ENCODE data around the gene TULP4. TPM values are rescaled to one million over a fixed set of nuclear protein-coding genes. Genes with fewer than 3 reads are reported as not detected.

Gene TULP4
- total RNA-seq, 1 donor from 2014 or later: 104 TPM

DNA sequence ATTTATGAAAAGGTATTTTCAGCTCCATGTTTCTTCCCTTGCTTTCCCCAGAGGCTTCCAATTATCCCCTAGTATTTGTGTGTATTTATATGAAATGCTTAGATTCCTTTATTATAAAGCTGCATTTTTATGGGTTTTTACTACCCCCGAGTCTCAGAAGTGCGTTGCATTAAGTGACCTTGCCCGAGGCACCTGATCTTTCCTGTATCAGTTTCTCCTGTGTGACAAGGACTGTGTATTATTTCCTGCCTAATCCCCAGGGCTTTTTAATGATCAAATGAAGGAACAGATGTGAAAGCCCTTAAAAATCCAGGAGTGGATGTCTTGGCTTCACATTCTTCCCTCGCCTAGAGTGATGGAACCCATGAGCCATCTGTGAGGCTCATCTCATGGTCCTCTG lies 118.8 kb downstream of the TULP4 start:
- no peaks in the 10 kb centered on the region for H3K9me3 ChIP-seq
- ATAC-seq (no peak), DNase-seq (no peak)
- intact Hi-C loops (cut with DNase I): no loop called here
- no peaks in the 10 kb centered on the region for H3K27me3 ChIP-seq (ENCODE audit: low read depth)
- TF ChIP-seq, protein P1, sequence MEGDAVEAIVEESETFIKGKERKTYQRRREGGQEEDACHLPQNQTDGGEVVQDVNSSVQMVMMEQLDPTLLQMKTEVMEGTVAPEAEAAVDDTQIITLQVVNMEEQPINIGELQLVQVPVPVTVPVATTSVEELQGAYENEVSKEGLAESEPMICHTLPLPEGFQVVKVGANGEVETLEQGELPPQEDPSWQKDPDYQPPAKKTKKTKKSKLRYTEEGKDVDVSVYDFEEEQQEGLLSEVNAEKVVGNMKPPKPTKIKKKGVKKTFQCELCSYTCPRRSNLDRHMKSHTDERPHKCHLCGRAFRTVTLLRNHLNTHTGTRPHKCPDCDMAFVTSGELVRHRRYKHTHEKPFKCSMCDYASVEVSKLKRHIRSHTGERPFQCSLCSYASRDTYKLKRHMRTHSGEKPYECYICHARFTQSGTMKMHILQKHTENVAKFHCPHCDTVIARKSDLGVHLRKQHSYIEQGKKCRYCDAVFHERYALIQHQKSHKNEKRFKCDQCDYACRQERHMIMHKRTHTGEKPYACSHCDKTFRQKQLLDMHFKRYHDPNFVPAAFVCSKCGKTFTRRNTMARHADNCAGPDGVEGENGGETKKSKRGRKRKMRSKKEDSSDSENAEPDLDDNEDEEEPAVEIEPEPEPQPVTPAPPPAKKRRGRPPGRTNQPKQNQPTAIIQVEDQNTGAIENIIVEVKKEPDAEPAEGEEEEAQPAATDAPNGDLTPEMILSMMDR (IDR thresholded peaks at IDR 0.05): no peak
- H3K4me3 ChIP-seq: no peak overlapping the region
- H3K27ac ChIP-seq: no peak overlapping the region
- H3K36me3 ChIP-seq: peaks cover 5% of the 10 kb centered on the region
- no peaks in the 10 kb centered on the region for H3K4me1 ChIP-seq

DNA sequence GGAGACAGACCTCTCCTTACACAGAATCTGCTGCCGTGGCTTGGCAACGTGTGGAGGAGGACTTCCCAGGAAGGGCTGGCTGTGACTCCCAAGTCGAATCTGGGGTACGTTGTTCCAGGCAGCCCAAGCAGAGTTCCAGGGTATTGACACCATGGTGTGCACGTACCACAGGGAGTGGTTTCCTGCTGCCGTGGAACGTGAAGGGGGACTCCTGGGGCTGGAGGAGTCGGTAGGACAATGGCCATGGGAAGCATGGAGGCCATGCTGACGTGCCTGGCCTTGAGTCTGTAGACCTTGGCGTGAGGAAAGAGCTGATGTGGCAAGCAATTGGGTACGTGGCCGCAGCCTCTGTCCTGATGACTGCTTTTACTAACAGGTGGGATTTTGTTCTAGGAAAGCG lies 119.3 kb downstream of the TULP4 start:
- intact Hi-C loops (cut with DNase I): no loop called here
- H3K4me3 ChIP-seq: no peak overlapping the region
- DNase-seq (no peak), ATAC-seq (no peak)
- TF ChIP-seq, protein P1 (IDR thresholded peaks at IDR 0.05): no peak
- no peak overlapping the region for H3K27ac ChIP-seq
- no peaks in the 10 kb centered on the region for H3K9me3 ChIP-seq
- no peaks in the 10 kb centered on the region for H3K4me1 ChIP-seq
- peaks cover 5% of the 10 kb centered on the region for H3K36me3 ChIP-seq
- H3K27me3 ChIP-seq (ENCODE audit: low read depth): no peaks in the 10 kb centered on the region

DNA sequence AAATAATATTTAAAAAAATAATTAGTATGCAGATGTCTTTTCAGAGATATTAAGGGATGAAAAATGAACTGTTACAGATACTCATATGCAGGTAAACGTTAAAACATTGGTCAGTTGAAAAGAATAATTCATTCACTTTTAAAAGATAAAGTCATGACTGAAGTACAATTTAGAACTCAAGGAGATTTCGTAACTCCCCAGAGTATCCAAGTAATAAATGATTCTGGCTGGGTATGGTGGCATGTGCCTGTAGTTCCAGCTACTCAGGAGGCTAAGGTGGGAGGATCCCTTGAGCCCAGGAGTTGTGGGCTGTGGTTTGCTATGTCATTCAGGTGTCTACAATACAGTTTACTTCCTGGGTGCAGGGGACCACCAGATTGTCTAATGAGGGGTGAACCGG lies 125.3 kb downstream of the TULP4 start:
- ATAC-seq: no peak
- TF ChIP-seq, protein P1 (IDR thresholded peaks at IDR 0.05): no peak

DNA sequence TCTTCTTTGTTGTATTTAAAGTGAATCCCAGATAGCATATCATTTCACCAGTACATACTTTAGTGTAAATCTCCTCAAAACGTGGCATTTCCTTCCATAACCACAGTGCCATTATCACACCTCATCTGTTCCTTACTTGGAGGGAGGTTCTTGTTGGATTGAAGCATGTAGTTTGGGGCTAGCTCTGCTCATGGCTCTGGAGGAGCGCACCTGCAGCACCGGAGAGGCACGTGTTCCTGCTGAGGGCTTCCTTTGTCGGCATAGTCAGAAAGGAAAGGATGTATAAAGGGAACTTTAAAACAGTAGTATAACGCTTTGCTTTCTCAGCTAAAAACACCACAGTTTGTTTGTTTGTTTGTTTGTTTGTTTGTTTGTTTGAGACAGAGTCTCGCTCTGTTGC lies 126.0 kb downstream of the TULP4 start:
- Histone ChIP-seq H3K4me1 (no peaks in the 10 kb centered on the region), H3K27me3 (ENCODE audit: low read depth) (no peaks in the 10 kb centered on the region), H3K27ac (no peak overlapping the region), H3K36me3 (no peaks in the 10 kb centered on the region), H3K9me3 (no peaks in the 10 kb centered on the region), H3K4me3 (no peak overlapping the region)
- DNase-seq (no peak), ATAC-seq (no peak)
- TF ChIP-seq, protein P1 (IDR thresholded peaks at IDR 0.05): no peak
- intact Hi-C loops (cut with DNase I): no loop called here

More for the DNA sequence above, 125.3 kb downstream of the TULP4 start:
- DNase-seq: no peak
- no peaks in the 10 kb centered on the region for H3K9me3 ChIP-seq
- H3K27ac ChIP-seq: no peak overlapping the region
- no peak overlapping the region for H3K4me3 ChIP-seq
- intact Hi-C loops (cut with DNase I): no loop called here
- no peaks in the 10 kb centered on the region for H3K4me1 ChIP-seq
- no peaks in the 10 kb centered on the region for H3K36me3 ChIP-seq
- no peaks in the 10 kb centered on the region for H3K27me3 ChIP-seq (ENCODE audit: low read depth)

DNA sequence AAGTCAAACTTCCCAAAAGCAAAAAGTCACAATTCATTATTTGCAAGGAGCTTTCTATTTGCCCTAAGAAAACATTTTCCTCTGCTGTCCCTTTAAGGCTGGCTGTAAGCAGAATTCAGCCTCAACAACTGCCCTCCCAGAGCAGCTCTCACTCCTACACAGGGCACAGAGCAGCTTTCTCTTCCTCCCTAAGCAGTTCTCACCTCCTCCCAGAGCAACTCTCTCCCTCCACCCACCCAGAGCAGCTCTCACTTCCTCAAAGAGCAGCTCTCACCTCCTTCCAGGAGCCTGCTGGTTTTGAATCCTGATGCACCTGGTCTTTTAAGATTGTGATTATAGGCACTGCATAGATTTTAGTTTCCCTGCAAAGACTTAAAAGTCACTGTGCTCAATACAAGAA lies 127.0 kb downstream of the TULP4 start:
- peak in 1 of 2 donors; percentile 62 for ATAC-seq
- intact Hi-C loops (cut with DNase I): no loop called here
- Histone ChIP-seq H3K36me3 (no peaks in the 10 kb centered on the region), H3K4me1 (no peaks in the 10 kb centered on the region), H3K4me3 (no peak overlapping the region), H3K27ac (no peak overlapping the region), H3K27me3 (ENCODE audit: low read depth) (no peaks in the 10 kb centered on the region), H3K9me3 (no peaks in the 10 kb centered on the region)
- TF ChIP-seq, protein P1 (IDR thresholded peaks at IDR 0.05): no peak
- DNase-seq: no peak

DNA sequence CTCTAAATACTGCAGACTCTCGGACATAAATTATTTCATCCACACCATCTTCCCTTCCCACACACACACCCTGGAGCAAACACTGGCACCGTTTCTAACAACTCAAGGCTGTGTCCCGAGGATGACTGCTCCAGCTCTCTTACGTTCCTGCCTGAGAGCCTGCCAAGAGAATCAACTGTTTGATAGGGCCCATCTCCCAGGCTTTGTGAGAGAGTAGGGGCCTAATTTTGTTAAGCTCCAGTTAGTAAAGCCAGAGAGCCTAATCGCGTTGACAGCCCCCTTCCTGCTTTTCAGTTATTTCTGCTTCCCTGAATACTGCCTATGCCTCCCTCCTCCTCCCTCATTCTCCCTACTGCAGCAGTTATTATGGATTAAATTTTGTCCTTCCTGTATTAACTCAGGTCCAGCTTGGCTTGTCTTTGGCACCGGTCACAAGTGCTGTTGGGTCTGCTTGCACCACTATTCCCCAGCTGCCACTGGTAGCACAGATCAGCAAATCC lies 129.5 kb downstream of the TULP4 start:
- DNase-seq (no peak), ATAC-seq (peak in 1 of 2 donors; percentile 30)
- no peak overlapping the region for H3K4me3 ChIP-seq
- H3K9me3 ChIP-seq: no peaks in the 10 kb centered on the region
- no peak overlapping the region for H3K27ac ChIP-seq
- intact Hi-C loops (cut with DNase I): no loop called here
- H3K27me3 ChIP-seq (ENCODE audit: low read depth): no peaks in the 10 kb centered on the region
- H3K36me3 ChIP-seq: no peaks in the 10 kb centered on the region
- TF ChIP-seq, protein P1 (IDR thresholded peaks at IDR 0.05): no peak
- H3K4me1 ChIP-seq: no peaks in the 10 kb centered on the region
